ENCODE results near the gene ALPI. TPM values are rescaled to one million over a fixed set of nuclear protein-coding genes. Genes with fewer than 3 reads are reported as not detected.
A peak's percentile ranks its signal among the peaks of the same experiment; 100 is the strongest.

Gene ALPI
- polyA plus RNA-seq, 3 donors, result 0.06 to 0.24 (median 0.10) TPM

DNA sequence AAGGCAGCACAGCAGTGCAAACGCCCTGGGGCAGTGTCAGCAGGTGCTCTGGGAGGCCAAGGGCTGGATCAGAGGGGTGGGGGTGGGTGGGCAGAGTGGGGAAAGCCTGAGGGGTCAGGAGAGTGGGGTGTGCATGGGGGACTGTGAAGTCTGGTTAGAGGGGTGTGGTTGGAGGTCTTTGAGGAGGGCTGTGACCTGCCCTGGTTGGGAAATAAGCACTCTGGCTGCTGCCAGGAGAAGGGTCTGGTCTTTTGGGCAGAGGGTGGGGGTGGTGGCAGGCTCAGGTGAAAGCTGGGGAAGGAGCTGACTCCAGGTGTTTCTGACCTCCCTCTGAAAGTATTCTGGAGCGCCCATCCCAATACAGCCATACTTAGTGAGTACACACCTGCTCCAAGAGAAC lies 4.2 kb downstream of the ALPI start:
- DNase-seq, result no peak

DNA sequence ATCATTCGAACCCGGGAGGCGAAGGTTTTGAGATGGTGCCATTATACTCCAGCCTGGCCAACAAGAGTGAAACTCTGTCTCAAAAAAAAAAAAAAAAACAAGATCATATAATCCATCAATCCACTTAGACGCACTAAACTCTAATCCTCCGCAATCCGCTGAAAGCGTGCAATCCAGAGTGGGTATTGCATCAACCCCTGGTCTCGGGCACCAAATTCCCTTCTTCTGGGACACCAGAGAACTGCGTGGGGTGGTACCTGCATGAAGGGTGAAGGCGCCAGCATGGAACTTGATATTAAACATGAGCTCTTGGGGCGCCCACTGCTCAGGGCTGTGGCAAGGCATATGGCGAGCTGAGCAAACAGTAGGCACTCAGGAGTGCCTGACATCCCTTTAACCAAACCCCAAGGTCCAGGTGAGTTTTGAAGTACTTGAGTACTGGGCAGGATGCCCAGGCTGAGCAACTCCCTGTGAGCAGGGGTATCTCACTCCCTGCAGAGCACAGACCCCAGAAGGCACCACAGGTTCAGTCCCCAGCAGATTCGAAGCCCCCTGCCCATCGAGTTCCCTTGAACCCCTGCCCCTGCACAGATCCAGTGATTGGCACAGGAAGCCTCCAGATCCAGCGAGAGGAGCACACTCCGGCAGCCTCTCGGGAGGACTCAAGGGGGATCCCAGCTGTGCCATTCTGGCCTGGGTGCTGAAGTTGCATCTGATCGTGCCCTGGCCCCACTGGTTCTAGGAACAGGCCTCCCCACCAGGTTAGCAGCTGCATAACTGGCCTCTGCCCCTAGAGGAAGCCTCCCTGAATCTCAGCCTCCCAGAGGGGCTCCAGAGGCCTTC lies 8.0 kb downstream of the ALPI start:
- no peak for DNase-seq

DNA sequence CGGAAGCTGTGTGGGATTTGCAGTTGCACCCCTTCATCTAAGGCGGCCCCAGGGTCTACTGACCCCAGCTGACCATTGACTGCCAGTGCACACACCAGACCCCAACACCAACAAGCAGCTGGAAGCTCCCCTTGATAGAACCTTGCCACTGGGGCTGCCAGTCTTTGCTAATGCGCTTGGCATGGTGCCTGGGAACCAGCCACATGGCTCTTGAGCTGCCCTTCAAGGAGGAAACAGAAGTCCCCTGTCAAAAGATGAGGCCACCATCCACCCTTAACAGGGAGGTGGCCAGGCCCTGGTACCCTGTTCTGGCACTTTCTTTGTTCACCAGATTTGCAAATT lies 8.6 kb downstream of the ALPI start:
- DNase-seq, result no peak

DNA sequence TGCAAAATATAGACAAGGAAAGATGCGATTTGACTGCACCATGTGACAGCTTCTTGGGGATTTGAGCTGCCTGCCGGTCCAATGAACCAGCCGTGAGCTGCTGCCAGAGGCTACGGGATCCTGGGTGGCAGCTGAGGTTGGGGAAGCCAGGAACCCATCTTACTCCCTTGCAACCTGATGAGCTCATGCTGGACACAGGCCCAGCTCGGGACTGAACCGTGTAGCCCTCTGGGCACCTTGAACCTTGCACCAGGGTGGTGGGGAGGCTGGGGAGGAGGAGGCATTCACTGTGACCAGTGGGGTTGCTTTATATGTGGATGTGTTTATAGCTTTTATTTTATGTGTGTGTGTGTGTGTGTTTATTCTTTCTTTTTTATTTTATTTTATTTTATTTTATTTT lies 9.1 kb downstream of the ALPI start:
- DNase-seq, result no peak

DNA sequence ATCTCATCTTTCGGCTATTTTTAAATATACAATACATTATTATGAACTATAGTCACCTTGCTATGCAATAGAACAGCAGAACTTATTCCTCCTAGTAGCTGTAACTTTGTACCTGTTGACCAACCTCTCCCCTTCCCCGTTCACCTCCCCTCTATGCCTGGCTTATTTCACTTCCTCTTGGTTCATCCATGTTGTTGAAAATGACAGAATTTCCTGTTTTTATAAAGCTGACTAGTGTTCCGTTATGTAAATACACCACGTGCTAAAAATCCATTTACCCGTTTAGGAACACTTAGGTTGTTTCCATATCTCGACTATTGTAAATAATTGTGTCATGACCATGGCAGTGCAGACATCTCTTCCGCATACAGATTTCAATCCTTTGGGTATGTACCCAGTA lies 10.3 kb downstream of the ALPI start:
- no peak for DNase-seq

DNA sequence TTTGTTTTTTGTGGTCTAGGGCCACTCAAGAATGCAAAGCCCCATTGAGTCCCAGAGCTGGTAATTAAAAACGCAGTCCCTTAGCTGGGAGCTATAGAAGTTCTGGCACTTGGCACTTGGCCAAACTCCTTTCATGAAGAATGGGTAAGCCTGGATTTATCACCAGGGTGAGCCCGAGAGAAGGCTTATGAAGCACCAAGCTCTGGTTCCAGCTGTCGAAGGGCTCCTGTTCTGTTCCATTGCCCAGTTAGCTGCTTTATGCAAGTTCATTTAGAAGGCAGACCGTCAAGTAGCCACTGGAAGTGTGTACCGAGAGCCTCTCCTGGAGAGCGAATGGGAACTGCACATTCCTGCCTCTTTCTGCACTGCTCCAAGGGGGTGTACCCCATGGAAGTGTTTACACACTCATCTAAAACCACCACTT lies 17.5 kb downstream of the ALPI start:
- DNase-seq, result peak; percentile 62

DNA sequence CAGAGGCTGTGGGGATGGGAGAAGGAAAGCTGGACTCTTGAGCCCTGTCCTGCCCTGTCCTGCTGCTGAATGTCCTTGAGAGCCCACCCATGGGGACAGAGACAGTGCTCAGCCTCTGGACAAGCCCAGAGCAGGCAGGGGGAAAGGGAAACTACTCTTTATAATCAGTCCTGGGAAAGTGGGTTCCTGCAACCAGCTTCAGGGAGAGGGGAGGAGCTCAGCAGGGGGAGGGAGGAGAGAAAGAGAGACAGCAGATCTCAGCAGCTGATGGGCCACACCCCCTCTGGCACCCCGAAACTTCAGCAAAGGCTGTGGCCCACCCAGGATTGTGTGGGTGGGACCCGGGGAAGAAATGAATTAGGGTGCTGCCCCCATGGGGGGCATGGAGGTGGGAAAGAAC lies 20.1 kb downstream of the ALPI start:
- DNase-seq, result no peak

DNA sequence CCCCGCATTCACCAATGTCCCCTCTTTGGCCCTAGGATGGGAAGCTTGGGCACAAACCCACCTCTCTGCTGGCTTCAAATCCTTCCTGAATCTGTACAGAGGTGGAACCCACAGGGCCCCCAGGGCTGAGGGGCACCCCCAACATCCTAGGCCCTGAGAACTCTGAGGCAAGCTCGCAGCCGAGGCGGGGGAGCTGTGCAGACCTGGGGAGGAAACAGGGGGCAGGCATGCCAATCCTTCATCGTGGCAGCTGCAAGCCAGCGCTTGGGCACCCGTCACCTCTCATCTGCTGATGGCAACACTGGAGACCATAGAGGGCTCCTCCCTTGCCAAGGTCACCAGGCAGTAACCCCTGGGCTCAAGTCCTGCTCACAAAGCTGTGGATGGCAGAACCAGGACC lies 20.8 kb downstream of the ALPI start:
- no peak for DNase-seq

DNA sequence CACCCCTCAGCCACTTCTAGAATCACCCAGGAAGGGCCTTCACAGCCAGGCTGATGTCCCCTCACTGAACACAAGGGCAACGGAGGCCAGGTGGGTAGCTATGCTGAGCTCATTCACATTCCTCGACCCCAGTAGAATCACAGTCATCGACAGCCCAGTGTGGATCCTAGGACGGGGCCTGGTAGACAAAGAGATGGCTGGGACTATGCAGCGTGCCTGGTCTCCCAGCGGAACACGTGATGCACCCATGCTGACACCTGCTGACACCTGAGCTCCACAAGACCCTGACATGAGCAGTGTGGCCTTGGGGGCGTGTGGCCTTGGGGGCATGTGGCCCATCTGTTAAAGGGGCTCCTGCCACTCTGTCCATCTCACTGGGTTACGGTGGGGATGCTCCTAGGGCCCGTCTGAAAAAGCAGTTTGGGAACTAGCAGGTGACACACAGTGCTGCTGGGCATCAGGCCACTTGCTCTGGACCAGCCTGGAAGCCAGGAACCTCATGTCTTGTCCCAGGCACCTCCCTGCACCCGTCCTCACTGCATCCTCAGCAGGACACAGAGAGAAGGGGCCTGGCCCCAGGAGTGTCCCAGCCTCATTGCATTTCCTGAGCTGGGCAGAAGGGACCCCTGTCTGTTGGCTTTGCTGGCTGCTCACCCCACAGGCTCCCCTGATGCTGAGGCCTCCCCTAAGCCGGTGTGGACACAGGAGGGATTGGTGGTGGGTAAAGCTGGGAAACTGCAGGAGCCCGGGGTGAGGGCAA lies 22.0 kb downstream of the ALPI start:
- no peak for DNase-seq

DNA sequence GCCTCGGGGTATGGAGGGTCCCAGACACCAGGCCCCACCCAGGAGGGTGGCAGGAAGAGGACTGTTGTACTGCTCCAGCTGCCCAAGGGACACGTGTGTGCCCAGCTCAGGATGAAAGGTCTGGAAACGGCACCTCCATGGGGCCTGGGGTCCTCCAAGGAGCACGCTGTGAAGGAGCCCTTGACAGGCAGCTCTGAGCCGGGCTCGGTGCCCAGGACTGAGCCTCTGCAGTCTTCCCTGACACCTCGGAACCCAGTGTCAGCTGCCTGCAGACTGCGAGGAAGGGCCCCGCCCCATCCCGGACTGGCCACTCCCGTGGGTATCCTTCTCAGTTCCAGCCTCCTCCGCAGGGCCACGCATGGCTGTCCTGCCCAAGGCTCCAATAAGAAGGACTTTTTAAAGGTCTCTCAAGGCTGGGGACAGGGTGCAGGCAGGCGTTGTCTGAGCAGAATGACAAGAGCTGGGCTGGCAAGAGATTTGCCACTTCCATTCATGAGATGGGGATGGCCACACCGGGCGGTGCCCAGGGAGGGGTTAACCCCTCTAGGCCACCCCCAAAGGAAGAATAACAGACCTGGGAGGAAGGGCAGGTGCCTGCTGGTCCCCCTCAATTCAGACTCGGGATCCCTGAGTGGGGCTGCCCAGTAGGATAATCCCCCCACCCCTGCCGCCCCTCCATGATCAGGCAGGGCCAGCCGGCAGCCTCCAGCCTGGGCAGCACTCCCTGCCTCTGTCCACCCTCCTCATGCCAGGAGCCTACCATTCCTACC lies 22.8 kb downstream of the ALPI start:
- no peak for DNase-seq

DNA sequence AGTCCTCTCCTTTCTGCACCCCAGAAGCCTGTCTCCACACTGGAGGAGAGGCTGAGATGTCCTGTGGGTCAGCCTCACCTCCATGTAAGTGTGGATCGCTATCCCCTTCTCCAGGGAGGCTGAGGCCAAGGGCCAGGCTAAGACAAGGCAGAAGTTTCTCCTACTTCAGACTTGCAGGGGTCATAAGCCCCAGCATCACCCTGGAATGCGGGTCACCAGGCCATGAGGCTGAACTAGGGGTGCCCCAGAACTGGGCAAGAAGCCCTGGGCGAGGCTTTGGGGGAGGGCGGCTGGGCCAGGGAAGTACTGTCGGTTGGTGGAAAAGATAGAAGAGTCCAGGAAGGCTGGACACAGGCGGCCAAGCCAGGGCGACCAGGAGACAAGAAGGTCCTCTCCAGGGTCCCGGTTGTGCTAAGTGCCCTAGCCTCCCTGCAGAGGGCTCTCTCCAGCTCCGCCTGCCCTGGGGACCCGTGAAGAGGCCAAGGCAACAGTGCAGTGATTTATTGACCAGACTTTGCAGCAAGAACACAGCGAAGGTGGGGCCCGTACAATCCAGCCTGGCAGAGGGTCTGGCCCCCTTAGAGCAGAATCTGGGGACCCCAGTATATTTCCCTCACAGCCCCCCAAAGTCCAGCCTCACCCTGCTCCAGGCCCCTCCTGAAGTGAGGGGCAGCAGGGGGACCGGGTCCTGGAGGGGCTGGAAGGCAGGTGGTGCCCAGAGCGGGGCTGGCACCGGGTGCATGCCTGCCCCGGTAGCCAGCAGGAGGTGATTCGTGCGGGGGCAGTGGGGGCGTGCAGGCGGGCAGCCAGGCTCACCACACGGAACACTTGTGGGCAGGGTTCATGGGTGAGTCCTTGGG lies 23.6 kb downstream of the ALPI start:
- DNase-seq, result no peak

DNA sequence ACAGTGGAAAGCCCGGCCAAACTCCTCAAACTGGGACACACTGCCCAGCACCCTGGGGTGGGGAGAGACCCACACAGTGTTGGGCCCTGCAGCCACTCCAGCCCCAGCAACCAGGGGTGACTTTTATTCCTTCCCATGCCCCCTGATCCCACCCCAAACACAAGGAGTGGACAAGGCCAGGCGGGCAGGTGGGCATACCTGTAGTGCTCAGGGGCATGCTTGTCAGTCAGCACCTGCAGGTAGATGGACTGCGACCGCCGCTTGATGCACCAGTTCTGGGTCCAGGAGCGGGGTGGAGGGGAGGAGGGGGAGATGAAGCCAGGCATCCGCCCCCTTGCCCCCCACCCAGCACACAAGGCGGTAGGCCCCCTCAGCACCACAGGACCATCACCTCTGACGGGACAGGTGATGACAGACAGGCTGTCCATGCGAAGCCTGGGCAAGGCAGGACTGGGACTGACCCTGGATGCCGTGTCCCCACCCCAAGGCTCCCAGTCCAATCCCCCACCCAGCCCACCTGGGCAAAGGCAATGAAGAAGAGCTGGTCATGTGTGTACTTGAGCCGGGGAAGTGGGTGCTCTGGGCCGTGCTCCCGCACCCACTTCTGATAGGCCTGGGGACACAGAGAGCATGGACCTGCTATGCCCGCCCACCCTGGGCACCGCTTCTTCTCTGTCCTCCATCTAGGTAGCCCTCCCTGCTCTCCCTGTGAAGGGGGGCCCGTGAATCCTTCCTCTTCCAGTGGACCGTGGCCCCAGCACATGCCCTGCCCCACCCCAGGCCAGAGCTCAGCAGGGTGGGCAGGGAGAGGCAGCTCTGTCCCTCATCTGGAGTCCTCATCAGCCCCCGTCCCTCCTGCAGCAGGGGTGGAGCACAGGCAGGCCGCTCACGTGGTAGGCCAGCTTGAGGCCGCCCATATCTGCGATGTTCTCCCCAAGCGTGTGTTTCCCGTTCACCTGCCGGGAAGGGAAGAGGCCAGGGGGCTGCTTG lies 24.5 kb downstream of the ALPI start:
- no peak for DNase-seq

DNA sequence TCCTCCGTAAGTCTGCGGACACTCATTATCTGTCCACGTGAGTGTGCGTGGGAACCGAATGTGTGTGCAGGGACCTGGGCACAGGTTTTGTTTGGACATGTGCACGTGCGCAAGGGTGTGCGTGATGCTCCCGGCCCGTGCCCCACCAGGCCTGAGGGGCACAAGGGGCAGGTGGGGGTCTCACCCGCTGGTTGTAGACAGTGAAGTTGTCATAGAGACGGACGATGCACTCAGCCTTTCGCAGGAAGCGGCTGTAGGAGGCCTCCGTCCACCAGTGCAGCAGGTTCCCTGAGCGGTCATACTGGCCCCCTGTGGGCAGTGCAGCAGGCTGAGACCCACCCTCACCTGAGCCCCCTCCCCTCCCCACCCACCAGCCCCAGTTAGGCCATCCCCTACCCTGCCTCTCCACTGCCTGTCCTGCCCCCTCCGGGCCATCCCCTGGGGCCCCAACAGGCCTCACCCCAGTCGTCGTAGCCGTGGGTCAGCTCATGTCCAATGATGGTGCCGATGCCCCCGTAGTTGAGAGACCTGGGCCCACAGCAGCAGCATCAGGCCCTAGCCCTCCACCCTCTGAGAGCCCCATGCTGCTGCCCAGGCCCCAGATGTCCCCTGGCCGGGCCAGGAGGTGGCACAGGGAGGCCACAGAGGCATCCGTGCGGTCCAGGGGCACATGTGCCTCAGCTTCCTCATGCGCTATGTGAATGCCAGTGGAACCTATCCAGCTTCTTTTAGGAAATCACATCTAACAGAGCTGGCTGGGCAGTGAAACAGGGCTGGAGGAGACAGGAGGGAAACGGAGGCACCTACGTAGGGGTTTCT lies 25.6 kb downstream of the ALPI start:
- no peak for DNase-seq

DNA sequence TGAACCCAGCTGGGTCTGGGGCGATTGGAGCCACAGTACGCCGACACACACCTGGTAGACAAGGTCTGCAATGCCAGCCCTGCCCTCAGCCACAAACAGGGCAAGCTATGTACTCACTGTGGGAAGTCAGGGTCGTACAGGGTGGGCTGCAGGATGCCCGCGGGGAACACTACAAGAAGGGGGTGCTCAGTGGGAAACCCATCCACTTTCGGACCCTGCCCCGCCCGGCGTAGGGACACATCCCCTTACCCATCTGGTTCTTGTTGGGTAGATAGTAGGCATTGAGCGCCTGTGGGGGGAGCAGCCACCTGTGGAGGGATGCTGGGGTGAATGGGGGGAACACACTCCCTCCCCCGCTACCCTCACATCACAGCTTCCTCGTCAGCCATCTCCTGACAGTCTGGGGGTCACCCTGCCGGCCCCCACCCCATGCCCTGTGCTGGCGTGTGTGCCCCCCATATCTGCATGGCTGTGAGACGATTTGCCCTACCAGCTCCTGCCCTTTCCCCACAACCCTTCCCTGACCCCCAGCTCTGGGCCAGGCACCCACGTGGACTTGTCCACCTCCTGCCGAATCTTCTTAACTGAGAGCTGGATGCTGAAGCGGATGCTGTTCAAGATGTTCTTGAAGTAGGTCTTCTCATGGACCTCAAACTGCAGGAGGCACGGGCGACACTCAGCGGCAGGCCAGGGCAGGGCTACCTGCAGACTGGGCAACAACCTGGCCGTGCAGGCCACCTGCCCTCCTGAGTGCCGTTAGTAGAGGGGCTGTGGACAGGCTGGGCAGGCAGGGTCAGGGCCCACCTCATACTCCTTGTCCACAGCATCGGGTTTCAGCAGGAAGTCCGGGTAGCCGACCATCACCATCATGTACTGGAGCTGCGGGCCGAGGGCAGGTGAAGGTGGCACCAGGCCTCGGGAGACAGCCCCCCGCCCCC lies 26.6 kb downstream of the ALPI start:
- no peak for DNase-seq

DNA sequence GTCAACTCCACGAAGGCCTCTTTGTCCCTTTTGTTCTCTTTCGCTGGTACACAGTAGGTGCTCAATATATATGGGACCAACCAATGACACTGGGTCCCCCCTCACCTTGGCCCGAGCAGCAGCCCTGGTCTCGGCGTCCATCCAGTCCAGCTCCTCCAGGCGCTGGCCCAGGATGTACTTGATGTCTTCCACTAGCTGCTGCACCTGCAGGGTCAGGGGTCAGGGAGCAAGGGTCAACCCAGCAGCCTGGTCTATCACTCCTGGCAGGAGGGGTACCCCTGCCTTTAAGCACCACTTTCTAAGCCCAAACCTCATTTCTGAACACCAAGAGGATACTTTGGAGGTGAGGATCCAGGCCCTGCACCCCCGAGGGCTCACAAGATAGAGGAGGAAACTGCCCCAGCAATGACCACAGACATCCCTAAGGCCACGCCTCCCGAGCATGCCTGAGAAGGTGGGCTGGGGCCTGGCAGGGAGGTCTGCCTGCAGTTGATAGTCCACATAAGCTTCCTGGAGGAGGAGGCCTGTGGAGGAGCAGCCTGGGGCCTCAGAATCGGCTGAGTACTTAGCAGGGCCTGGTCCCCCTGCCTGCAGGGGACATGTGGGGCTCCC lies 27.5 kb downstream of the ALPI start:
- DNase-seq, result no peak

DNA sequence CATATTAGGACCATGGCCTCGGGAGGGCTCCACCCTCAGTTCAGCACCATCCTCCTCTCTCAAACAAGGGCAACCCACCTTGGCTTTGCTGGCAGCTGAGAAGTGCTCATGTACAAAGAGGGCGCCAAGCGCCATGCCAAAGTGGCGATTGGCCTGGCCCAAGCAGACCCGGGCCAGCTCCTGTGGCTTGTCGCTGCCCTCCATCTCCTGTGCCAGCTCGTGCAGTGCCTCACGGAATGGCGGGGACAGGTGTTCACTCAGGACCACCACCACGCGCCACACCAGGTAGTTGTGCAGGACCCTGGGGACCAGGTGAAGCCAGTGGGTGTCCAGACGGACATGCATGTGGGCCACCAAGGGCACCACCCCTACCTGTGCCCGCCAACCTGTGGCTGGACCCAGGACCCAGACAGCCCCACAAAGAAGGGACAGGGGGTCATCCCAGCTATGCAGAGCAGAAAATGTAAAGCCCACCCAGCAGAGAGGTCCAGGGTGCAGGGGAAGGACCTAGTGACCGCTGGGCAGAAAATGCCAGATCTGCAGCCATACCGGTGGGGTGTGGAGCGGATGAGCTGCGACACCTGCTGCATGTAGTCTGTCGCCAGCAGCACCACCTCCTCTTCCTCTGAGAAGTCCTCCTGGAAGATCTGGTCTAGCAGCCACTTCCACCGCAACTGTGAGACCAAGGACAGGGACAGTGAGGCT lies 28.1 kb downstream of the ALPI start:
- no peak for DNase-seq
